Heart right ventricle (tissue), 16 donors: ENCODE results near the gene KPTN. TPM values are rescaled to one million over a fixed set of nuclear protein-coding genes. Genes with fewer than 3 reads are reported as not detected.

Experiments used
- ATAC-seq, 8 donors: fragments of 200-7000 bp; cut with Tn5 transposase; one replicate each; pipeline ENCODE4 v1.9.1; 2020; ENCODE audit warnings: mild to moderate bottlenecking in 8 of 8, moderate library complexity in 8 of 8, moderate number of reproducible peaks in 1 of 8
- DNase-seq, 2 donors: peaks; one replicate each; pipeline ENCODE4 v3.0.0-alpha.2; 2020
- H3K27ac ChIP-seq, 10 donors: fragments of 200-600 bp; sonication (generic) in 2 of 10; one replicate each; pipeline versions ENCODE4 v1.5.0 to v1.8.0; 2020 to 2022; ENCODE audit warnings: mild to moderate bottlenecking in 3 of 10
- H3K27me3 ChIP-seq, 7 donors: fragments of 200-600 bp; one replicate each; pipeline ENCODE4 v1.8.0; 2021 to 2022; ENCODE audit warnings: mild to moderate bottlenecking in 2 of 7
- H3K36me3 ChIP-seq, 9 donors: fragments of 200-600 bp; sonication (generic) in 1 of 9; one replicate each; pipeline versions ENCODE4 v1.5.0 to v1.8.0; 2020 to 2022; ENCODE audit warnings: mild to moderate bottlenecking in 2 of 9
- H3K4me1 ChIP-seq, 9 donors: fragments of 200-600 bp; sonication (generic) in 1 of 9; one replicate each; pipeline versions ENCODE4 v1.5.0 to v1.8.0; 2020 to 2022; ENCODE audit warnings: mild to moderate bottlenecking in 4 of 9
- H3K4me3 ChIP-seq, 10 donors: fragments of 200-600 bp; sonication (generic) in 2 of 10; one replicate each; pipeline versions ENCODE4 v1.5.0 to v1.8.0; 2020 to 2022; ENCODE audit warnings: mild to moderate bottlenecking in 7 of 10, moderate library complexity in 2 of 10
- H3K9me3 ChIP-seq, 11 donors: fragments of 200-600 bp in 10 of 11; sonication (generic) in 2 of 11; one replicate each; pipeline versions ENCODE4 v1.5.0 to v1.8.0; 2013 to 2022; ENCODE audit warnings: mild to moderate bottlenecking in 2 of 11, control low read depth in 1 of 11, moderate library complexity in 1 of 11
- CTCF ChIP-seq, 9 donors: fragments of 200-600 bp; sonication (generic) in 2 of 9; IDR thresholded peaks; one replicate each; pipeline versions ENCODE4 v1.5.0 to v1.8.0; 2021 to 2022; ENCODE audit warnings: antibody characterized with exemption in 9 of 9, mild to moderate bottlenecking in 5 of 9, moderate library complexity in 1 of 9
- WGBS, 2 donors: extraction: QIAGEN DNeasy Blood & Tissue Kit; methylation state at CpG; one replicate each; pipeline ENCODE4 v1.1.7; 2013; ENCODE audit warnings: inconsistent platforms in 1 of 2; 5-methylcytosine and 5-hydroxymethylcytosine counted together
- intact Hi-C, 10 donors: fragments of 100-400 bp; cut with DNase I; formaldehyde crosslinking; loops; one replicate each; pipeline versions ENCODE4 v1.11.1 to v1.14.2; 2022
- polyA plus RNA-seq, 2 donors: library from polyadenylated mRNA; stranded (reverse); fragments of 200-250 nt; gene quantifications; one replicate each; pipeline ENCODE4 v1.2.3, GENCODE V29; 2013
- total RNA-seq, 10 donors: library from RNA; stranded (reverse); fragmentation: NEBNext Ultra II Directional in 3 of 10; extraction: Animal tissue kit (Norgen Biotek cat#: 25700) in 3 of 10; gene quantifications; one replicate each; pipeline versions ENCODE4 v1.2.1 to v1.2.4, GENCODE V29; 2021 to 2023
- donor health status: Arrhythmogenic right ventricular cardiomyopathy.
- donor health status: ischemic (EF 13 %, LVEDD 7.1; RV severe dilation, severe dysfunction).
- donor health status: healthy with polysubstance abuse.
- donor health status: DM: no; HTN: yes; CAD: no.
- donor health status: DM: no; HTN: no; CAD: no.
- donor health status: ischemic (EF 25% LVEDD 6.9; RV normal size, moderate dysfunction).
- donor health status: ischemic (EF 25% LVEDD 5.7; RV mildly dilated, moderate dysfunction).
- donor health status: healthy.
- donor health status: DM: yes; HTN: yes; CAD: no.
- donor health status: Ischemic cardiomyopathy.
- donor health status: ischemic (EF 35%, LVEDD 5.7; RV mildly dilated, moderate dysfunction).
- donor health status: nonischemic (EF 11% LVEDD 7.7; RV severe dilation, severe dysfunction).
- donor health status: DM: yes; HTN: yes; CAD: no.
- donor health status: PGD.
- donor health status: ischemic (EF 29% LVEDD 5.4; RV normal size, mild dysfunction).
- donor health status: nonischemic (EF 23%, LVEDD 6.1; RV moderate dilation, normal function).

KPTN gene
- total and polyA plus RNA-seq, 12 donors: 4.0 to 35.6 (median 9.0) TPM

- Histone ChIP-seq H3K4me1 (peaks cover 2 to 12% (median 3%) of the 10 kb centered on the region in 9 donors), H3K4me3 (no peak overlapping the region), H3K27me3 (peaks cover 4 to 89% (median 70%) of the 10 kb centered on the region in 7 donors), H3K27ac (no peak overlapping the region), H3K9me3 (no peaks in the 10 kb centered on the region), H3K36me3 (no peaks in the 10 kb centered on the region)
- TF ChIP-seq CTCF (IDR thresholded peaks at IDR 0.05): no peak
- intact Hi-C loops: loop anchor here in 7 of 10 donors (5.0 to 10.0 kb wide), 6 partner anchors 70 to 262 kb away; partner anchors contain the start of gene NAPA (in 3 of the 7)
- 58 to 63% methylated on average over 16 of the region's 16 CpGs for WGBS, 2 donors
- DNase-seq: no peak
- no peak for ATAC-seq
These were observed 48.8 kb downstream of the KPTN start for GRCh38 chr19:47435196-47435595.

DNA sequence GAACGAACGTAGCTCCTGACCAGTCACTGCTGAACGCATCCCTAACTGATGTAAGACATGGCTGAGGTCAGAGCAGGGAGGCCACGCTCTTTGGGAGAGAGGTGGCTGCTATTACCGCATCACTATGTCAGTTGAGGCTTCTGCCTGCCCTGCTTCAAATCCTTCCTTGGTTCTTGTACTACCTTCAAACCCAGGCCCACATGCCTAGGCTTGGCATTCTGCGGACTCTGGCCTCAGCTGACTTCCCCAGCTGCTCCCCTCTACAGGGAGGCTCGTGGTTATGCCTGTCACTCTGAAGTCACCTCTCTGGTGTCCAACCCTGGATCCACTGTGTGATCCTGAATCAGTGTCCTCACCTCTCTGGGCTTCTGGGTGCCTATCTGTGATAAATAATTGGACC is 49.9 kb downstream of the KPTN start:
- Histone ChIP-seq H3K4me3 (no peak overlapping the region), H3K9me3 (no peaks in the 10 kb centered on the region), H3K27ac (no peak overlapping the region), H3K4me1 (peaks cover 6 to 17% (median 9%) of the 10 kb centered on the region in 9 donors), H3K27me3 (peaks cover 9 to 93% (median 81%) of the 10 kb centered on the region in 7 donors), H3K36me3 (no peaks in the 10 kb centered on the region)
- intact Hi-C loops: loop anchor here in 3 of 10 donors (5.0 to 10.0 kb wide), 3 partner anchors 71 to 181 kb away; partner anchors contain the start of gene NAPA (in 1 of the 3)
- ATAC-seq (no peak), DNase-seq (no peak)
- no peak for TF ChIP-seq CTCF (IDR thresholded peaks at IDR 0.05)
- 74 to 76% methylated on average over 7 of the region's 7 CpGs for WGBS, 2 donors

- Histone ChIP-seq H3K9me3 (no peaks in the 10 kb centered on the region), H3K27me3 (peaks cover 9 to 94% (median 83%) of the 10 kb centered on the region in 7 donors), H3K36me3 (no peaks in the 10 kb centered on the region), H3K27ac (no peak overlapping the region), H3K4me3 (no peak overlapping the region), H3K4me1 (peaks cover 7 to 24% (median 15%) of the 10 kb centered on the region in 9 donors)
- intact Hi-C loops: loop anchor here in 3 of 10 donors (5.0 to 10.0 kb wide), 3 partner anchors 72 to 182 kb away; partner anchors contain the start of gene NAPA (in 1 of the 3)
- no peak for ATAC-seq
- WGBS, 2 donors: 26 to 31% methylated on average over 1 of the region's 1 CpG
- DNase-seq: no peak
- no peak for TF ChIP-seq CTCF (IDR thresholded peaks at IDR 0.05)
These were observed 50.9 kb downstream of the KPTN start for GRCh38 chr19:47433121-47433520.

DNA sequence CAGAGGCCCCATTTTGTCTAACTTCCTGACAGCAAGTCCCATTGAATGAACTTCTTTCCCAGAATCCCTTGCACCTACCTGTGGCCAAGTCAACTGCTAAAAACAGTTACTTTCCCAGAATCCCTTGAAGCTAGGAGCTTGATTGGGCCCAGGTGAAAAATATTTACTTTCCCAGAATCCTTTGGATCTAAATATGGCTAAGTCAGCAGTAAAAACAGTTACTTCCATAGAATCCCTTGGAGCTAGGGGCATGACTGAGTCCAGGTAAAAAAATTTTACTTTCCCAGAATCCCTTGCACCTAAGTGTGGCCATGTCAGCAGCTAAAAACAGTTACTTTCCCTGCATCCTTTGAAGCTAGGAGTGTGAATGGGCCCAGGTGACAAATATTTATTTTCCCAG is 51.5 kb downstream of the KPTN start:
- no peak for TF ChIP-seq CTCF (IDR thresholded peaks at IDR 0.05)
- H3K9me3 ChIP-seq: no peaks in the 10 kb centered on the region
- H3K27me3 ChIP-seq: peaks cover 9 to 87% (median 80%) of the 10 kb centered on the region in 7 donors
- H3K27ac ChIP-seq: no peak overlapping the region
- intact Hi-C loops: loop anchor here in 3 of 10 donors (5.0 to 10.0 kb wide), 3 partner anchors 72 to 182 kb away; partner anchors contain the start of gene NAPA (in 1 of the 3)
- no peaks in the 10 kb centered on the region for H3K36me3 ChIP-seq
- DNase-seq (no peak), ATAC-seq (no peak)
- H3K4me3 ChIP-seq: no peak overlapping the region
- H3K4me1 ChIP-seq: peaks cover 7 to 28% (median 21%) of the 10 kb centered on the region in 9 donors
